Vagina (tissue), 2 donors: ENCODE measurements around the gene DCANP1. TPM values are rescaled to one million over a fixed set of nuclear protein-coding genes. Genes with fewer than 3 reads are reported as not detected.

Experiments used
- DNase-seq, 2 donors: peaks; one replicate each; pipeline ENCODE4 v3.0.0-alpha.2; 2017; ENCODE audit errors: extremely low spot score in 2 of 2
- H3K27ac ChIP-seq: fragments of 200-600 bp; sonication (generic); one replicate; pipeline ENCODE4 v1.5.1; 2019
- H3K27me3 ChIP-seq: fragments of 200-600 bp; sonication (generic); one replicate; pipeline ENCODE4 v1.5.1; 2019
- H3K36me3 ChIP-seq, 2 donors: fragments of 200-600 bp; sonication (generic); one replicate each; pipeline ENCODE4 v1.5.1; 2017 to 2019
- H3K4me1 ChIP-seq: fragments of 200-600 bp; sonication (generic); one replicate; pipeline ENCODE4 v1.5.1; 2019
- H3K4me3 ChIP-seq, 2 donors: fragments of 200-600 bp; sonication (generic); 1 replicate in 1 of 2; 2 replicates in 1 of 2; pipeline ENCODE4 v1.5.1; 2016 to 2019
- H3K9me3 ChIP-seq: fragments of 200-600 bp; sonication (generic); one replicate; pipeline ENCODE4 v1.5.1; 2019
- POLR2A ChIP-seq, 2 donors: fragments of 450-650 bp; IDR thresholded peaks; one replicate each; pipeline ENCODE4 v1.6.1; 2017; ENCODE audit warnings: antibody characterized with exemption in 2 of 2, mild to moderate bottlenecking in 2 of 2, moderate library complexity in 2 of 2
- POLR2AphosphoS5 ChIP-seq, 2 donors: sonication (generic); formaldehyde crosslinking; IDR thresholded peaks; one replicate each; pipeline ENCODE4 v1.9.0; 2017; ENCODE audit warnings: antibody characterized with exemption in 2 of 2, mild to moderate bottlenecking in 2 of 2, low read depth in 1 of 2; ENCODE audit not compliant: insufficient read depth in 1 of 2
- intact Hi-C: fragments of 100-400 bp; cut with DNase I; formaldehyde crosslinking; loops from one replicate; pipeline ENCODE4 v1.15.1; 2023
- total RNA-seq: library from RNA; depleted of rRNA; stranded (reverse); fragments of >200 nt; gene quantifications from one replicate; pipeline ENCODE4 v1.2.3, GENCODE V29; 2016
- TF ChIP-seq, protein P1 (sequence below), 3 experiments: fragments of 450-650 bp in 2 of 3; fragments of 200-600 bp in 1 of 3; sonication (generic) in 1 of 3; IDR thresholded peaks; one replicate each; pipeline ENCODE4 v1.5.1; 2017 to 2019; ENCODE audit warnings: antibody characterized with exemption in 3 of 3, mild to moderate bottlenecking in 2 of 3, moderate library complexity in 2 of 3

The DCANP1 gene
- total RNA-seq, 1 donor from 2014 or later: not detected

DNA sequence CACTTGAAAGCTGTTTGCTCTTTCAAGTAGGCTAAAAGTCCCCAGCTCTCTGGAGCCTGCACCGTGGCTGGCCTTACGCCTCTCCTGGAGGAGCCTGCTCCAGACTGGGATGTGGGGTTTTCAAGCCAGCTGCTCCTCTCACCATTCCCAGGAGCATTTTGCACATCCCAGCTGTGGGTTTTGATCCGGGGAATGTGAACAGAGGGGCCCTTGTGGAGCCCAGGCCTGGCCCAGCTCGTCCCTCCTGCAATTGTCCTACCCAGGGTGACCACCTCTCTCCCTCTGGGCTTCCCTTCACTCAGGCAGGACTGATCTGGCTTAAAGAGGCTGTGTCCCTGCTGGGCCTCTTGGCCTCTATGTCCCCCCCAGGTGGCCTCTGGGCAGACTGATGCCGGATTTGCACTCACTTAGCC lies 37.5 kb upstream of the DCANP1 start:
- H3K4me1 ChIP-seq: peaks cover 18% of the 10 kb centered on the region
- intact Hi-C loops: no loop called here
- no peak overlapping the region for H3K27ac ChIP-seq
- H3K27me3 ChIP-seq: no peaks in the 10 kb centered on the region
- H3K36me3 ChIP-seq: no peaks in the 10 kb centered on the region
- DNase-seq: no peak
- no peak overlapping the region for H3K4me3 ChIP-seq
- no peaks in the 10 kb centered on the region for H3K9me3 ChIP-seq
- TF ChIP-seq POLR2AphosphoS5 (IDR thresholded peaks at IDR 0.05; ENCODE audit: insufficient read depth in 1 of 2, low read depth in 1 of 2): no peak
- no peak for TF ChIP-seq POLR2A (IDR thresholded peaks at IDR 0.05)
- TF ChIP-seq, protein P1, sequence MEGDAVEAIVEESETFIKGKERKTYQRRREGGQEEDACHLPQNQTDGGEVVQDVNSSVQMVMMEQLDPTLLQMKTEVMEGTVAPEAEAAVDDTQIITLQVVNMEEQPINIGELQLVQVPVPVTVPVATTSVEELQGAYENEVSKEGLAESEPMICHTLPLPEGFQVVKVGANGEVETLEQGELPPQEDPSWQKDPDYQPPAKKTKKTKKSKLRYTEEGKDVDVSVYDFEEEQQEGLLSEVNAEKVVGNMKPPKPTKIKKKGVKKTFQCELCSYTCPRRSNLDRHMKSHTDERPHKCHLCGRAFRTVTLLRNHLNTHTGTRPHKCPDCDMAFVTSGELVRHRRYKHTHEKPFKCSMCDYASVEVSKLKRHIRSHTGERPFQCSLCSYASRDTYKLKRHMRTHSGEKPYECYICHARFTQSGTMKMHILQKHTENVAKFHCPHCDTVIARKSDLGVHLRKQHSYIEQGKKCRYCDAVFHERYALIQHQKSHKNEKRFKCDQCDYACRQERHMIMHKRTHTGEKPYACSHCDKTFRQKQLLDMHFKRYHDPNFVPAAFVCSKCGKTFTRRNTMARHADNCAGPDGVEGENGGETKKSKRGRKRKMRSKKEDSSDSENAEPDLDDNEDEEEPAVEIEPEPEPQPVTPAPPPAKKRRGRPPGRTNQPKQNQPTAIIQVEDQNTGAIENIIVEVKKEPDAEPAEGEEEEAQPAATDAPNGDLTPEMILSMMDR (IDR thresholded peaks at IDR 0.05): no peak

DNA sequence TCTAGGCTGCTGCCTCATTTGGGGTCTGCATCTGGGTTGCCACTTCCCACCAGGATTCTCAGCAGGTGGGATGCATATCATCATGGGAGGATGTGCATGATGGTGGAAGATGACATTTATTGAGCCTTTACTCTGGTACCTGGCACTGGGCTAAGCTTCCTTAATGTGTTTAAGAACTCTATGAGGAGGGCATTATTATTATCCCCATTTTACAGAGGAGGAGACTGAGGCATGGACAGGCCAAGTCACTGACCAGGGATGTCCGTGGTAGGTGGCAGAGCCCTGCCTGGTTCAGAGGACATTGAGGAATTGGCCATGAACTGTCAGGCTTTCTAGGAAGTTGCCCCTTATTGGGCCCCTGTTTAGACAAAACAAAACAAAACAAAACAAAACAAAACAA lies 36.1 kb upstream of the DCANP1 start:
- no peak overlapping the region for H3K27ac ChIP-seq
- H3K9me3 ChIP-seq: no peaks in the 10 kb centered on the region
- DNase-seq: no peak
- H3K4me1 ChIP-seq: peaks cover 4% of the 10 kb centered on the region
- H3K4me3 ChIP-seq: no peak overlapping the region
- intact Hi-C loops: no loop called here
- no peaks in the 10 kb centered on the region for H3K27me3 ChIP-seq
- TF ChIP-seq, protein P1 (IDR thresholded peaks at IDR 0.05): no peak
- TF ChIP-seq POLR2A (IDR thresholded peaks at IDR 0.05) (no peak), POLR2AphosphoS5 (IDR thresholded peaks at IDR 0.05; ENCODE audit: insufficient read depth in 1 of 2, low read depth in 1 of 2) (no peak)
- H3K36me3 ChIP-seq: no peaks in the 10 kb centered on the region

DNA sequence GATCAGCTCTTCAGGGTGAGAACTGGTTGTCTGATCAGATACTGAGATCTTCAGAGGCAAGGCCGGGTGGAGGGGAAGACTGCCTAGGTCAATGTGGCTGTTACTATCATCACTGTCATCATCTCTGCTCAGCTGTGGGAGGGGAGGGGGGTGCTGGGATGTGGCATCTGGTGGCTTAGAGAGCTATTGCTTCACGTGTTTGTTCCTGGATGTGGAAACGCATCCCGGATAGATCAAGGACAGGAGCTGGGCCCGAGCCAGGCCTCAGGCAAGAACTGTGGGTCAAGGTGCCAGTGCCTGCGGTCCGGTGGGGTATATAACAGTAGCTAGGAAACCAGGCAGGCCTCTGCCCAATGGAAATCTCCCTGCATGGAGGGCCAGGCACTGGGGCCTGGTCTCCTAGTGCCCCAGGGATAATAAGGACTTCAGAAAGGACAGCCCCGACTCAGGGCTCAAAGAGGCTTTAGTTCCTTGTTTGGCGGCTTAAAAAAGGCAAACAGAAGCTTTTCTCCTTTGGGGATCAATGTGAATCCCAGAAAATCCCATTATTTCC lies 35.3 kb upstream of the DCANP1 start:
- no peak for DNase-seq
- H3K4me3 ChIP-seq: no peak overlapping the region
- no peaks in the 10 kb centered on the region for H3K9me3 ChIP-seq
- TF ChIP-seq POLR2A (IDR thresholded peaks at IDR 0.05) (no peak), POLR2AphosphoS5 (IDR thresholded peaks at IDR 0.05; ENCODE audit: insufficient read depth in 1 of 2, low read depth in 1 of 2) (no peak)
- TF ChIP-seq, protein P1 (IDR thresholded peaks at IDR 0.05): no peak
- intact Hi-C loops: no loop called here
- H3K27ac ChIP-seq: no peak overlapping the region
- no peaks in the 10 kb centered on the region for H3K36me3 ChIP-seq
- no peaks in the 10 kb centered on the region for H3K27me3 ChIP-seq
- no peaks in the 10 kb centered on the region for H3K4me1 ChIP-seq

DNA sequence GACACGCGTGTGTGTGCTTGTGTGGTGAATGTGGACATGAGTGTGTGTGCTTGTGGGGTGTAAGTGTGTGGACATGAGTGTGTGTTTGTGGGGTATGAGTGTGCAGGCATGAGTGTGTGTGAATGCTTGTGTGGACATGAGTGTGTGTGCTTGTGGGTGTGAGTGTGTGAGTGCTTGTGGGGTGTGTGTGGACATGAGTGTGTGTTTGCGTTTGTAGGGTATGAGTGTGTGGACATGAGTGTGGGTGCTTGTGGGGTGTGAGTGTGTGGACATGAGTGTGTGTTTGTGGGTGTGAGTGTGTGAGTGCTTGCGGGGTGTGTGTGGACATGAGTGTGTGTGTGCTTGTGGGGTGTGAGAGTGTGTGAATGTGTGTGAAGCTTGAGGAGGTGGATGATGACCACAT lies 34.8 kb upstream of the DCANP1 start:
- Histone ChIP-seq H3K36me3 (no peaks in the 10 kb centered on the region), H3K4me1 (no peaks in the 10 kb centered on the region), H3K9me3 (no peaks in the 10 kb centered on the region), H3K27me3 (no peaks in the 10 kb centered on the region), H3K4me3 (no peak overlapping the region), H3K27ac (no peak overlapping the region)
- intact Hi-C loops: no loop called here
- TF ChIP-seq POLR2AphosphoS5 (IDR thresholded peaks at IDR 0.05; ENCODE audit: insufficient read depth in 1 of 2, low read depth in 1 of 2) (no peak), POLR2A (IDR thresholded peaks at IDR 0.05) (no peak)
- TF ChIP-seq, protein P1 (IDR thresholded peaks at IDR 0.05): no peak
- no peak for DNase-seq

- no peaks in the 10 kb centered on the region for H3K9me3 ChIP-seq
- intact Hi-C loops: no loop called here
- H3K27ac ChIP-seq: no peak overlapping the region
- no peak overlapping the region for H3K4me3 ChIP-seq
- H3K27me3 ChIP-seq: no peaks in the 10 kb centered on the region
- DNase-seq: no peak
- no peaks in the 10 kb centered on the region for H3K4me1 ChIP-seq
- no peaks in the 10 kb centered on the region for H3K36me3 ChIP-seq
- TF ChIP-seq POLR2AphosphoS5 (IDR thresholded peaks at IDR 0.05; ENCODE audit: insufficient read depth in 1 of 2, low read depth in 1 of 2): no peak
- TF ChIP-seq, protein P1 (IDR thresholded peaks at IDR 0.05): no peak
These were observed 34.2 kb upstream of the DCANP1 start for GRCh38 chr5:135481387-135481786.
